ENCODE results near the gene IL23R.

IL23R gene

GRCh38 chr1:67191668-67192520 is 25.6 kb downstream of the IL23R start:
- no peak for TF ChIP-seq SIN3A (IDR thresholded peaks at IDR 0.05; ENCODE audit: borderline replicate concordance, insufficient read depth, low read length)
- TF ChIP-seq TAF1 (IDR thresholded peaks at IDR 0.05; ENCODE audit: borderline replicate concordance, insufficient read depth, low read length), result no peak
- no peak for TF ChIP-seq FOXP2 (optimal IDR thresholded peaks at IDR 0.05; ENCODE audit: borderline replicate concordance, extremely low read depth, extremely low read length, insufficient read depth)
- no peak for TF ChIP-seq POLR2AphosphoS5 (IDR thresholded peaks at IDR 0.05; ENCODE audit: low read depth, low read length)
- TF ChIP-seq, protein P1, sequence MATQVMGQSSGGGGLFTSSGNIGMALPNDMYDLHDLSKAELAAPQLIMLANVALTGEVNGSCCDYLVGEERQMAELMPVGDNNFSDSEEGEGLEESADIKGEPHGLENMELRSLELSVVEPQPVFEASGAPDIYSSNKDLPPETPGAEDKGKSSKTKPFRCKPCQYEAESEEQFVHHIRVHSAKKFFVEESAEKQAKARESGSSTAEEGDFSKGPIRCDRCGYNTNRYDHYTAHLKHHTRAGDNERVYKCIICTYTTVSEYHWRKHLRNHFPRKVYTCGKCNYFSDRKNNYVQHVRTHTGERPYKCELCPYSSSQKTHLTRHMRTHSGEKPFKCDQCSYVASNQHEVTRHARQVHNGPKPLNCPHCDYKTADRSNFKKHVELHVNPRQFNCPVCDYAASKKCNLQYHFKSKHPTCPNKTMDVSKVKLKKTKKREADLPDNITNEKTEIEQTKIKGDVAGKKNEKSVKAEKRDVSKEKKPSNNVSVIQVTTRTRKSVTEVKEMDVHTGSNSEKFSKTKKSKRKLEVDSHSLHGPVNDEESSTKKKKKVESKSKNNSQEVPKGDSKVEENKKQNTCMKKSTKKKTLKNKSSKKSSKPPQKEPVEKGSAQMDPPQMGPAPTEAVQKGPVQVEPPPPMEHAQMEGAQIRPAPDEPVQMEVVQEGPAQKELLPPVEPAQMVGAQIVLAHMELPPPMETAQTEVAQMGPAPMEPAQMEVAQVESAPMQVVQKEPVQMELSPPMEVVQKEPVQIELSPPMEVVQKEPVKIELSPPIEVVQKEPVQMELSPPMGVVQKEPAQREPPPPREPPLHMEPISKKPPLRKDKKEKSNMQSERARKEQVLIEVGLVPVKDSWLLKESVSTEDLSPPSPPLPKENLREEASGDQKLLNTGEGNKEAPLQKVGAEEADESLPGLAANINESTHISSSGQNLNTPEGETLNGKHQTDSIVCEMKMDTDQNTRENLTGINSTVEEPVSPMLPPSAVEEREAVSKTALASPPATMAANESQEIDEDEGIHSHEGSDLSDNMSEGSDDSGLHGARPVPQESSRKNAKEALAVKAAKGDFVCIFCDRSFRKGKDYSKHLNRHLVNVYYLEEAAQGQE (IDR thresholded peaks at IDR 0.05; ENCODE audit: insufficient read depth in 1 of 2, low read depth in 2 of 2, low read length in 2 of 2), result no peak

DNA sequence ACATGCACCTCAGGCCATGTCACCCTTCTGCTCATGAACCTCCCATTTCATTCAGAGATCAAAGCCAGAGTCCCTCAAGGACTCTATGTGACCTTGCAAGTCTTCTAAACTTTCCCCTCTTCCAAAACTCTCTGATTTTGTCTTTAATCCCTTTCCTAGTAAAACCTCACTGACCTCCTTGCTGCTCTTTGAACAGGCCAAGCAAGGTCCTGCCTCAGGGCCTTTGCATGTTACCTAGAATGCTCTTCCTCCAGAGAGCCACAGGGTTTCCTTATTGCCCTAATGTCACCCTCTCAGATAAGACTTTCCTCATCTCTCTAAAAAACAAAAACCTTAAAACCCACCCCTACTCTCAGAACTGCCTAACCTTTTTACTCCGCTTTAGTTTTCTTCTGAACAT is 26.6 kb downstream of the IL23R start:
- TF ChIP-seq, protein P1 (IDR thresholded peaks at IDR 0.05; ENCODE audit: insufficient read depth in 1 of 2, low read depth in 2 of 2, low read length in 2 of 2), result no peak
- TF ChIP-seq SIN3A (IDR thresholded peaks at IDR 0.05; ENCODE audit: borderline replicate concordance, insufficient read depth, low read length) (no peak), TAF1 (IDR thresholded peaks at IDR 0.05; ENCODE audit: borderline replicate concordance, insufficient read depth, low read length) (no peak), POLR2AphosphoS5 (IDR thresholded peaks at IDR 0.05; ENCODE audit: low read depth, low read length) (no peak), FOXP2 (optimal IDR thresholded peaks at IDR 0.05; ENCODE audit: borderline replicate concordance, extremely low read depth, extremely low read length, insufficient read depth) (no peak)

GRCh38 chr1:67193704-67194103 is 27.4 kb downstream of the IL23R start:
- TF ChIP-seq TAF1 (IDR thresholded peaks at IDR 0.05; ENCODE audit: borderline replicate concordance, insufficient read depth, low read length), result no peak
- no peak for TF ChIP-seq POLR2AphosphoS5 (IDR thresholded peaks at IDR 0.05; ENCODE audit: low read depth, low read length)
- TF ChIP-seq FOXP2 (optimal IDR thresholded peaks at IDR 0.05; ENCODE audit: borderline replicate concordance, extremely low read depth, extremely low read length, insufficient read depth), result no peak
- no peak for TF ChIP-seq SIN3A (IDR thresholded peaks at IDR 0.05; ENCODE audit: borderline replicate concordance, insufficient read depth, low read length)
- TF ChIP-seq, protein P1 (IDR thresholded peaks at IDR 0.05; ENCODE audit: insufficient read depth in 1 of 2, low read depth in 2 of 2, low read length in 2 of 2), result no peak

- TF ChIP-seq POLR2AphosphoS5 (IDR thresholded peaks at IDR 0.05; ENCODE audit: low read depth, low read length), result no peak
- no peak for TF ChIP-seq SIN3A (IDR thresholded peaks at IDR 0.05; ENCODE audit: borderline replicate concordance, insufficient read depth, low read length)
- TF ChIP-seq TAF1 (IDR thresholded peaks at IDR 0.05; ENCODE audit: borderline replicate concordance, insufficient read depth, low read length), result no peak
- TF ChIP-seq, protein P1 (IDR thresholded peaks at IDR 0.05; ENCODE audit: insufficient read depth in 1 of 2, low read depth in 2 of 2, low read length in 2 of 2), result no peak
- no peak for TF ChIP-seq FOXP2 (optimal IDR thresholded peaks at IDR 0.05; ENCODE audit: borderline replicate concordance, extremely low read depth, extremely low read length, insufficient read depth)
Measured at GRCh38 chr1:67194209-67194863, 28.1 kb downstream of the IL23R start.
